GM19099 (cell line): ENCODE measurements around the gene GPR158.

Experiments
- POLR2A ChIP-seq: IDR thresholded peaks from 3 replicates; pipeline ENCODE4 v1.6.1; 2011; ENCODE audit warnings: low read depth; ENCODE audit not compliant: insufficient read length; ENCODE audit errors: extremely low read depth

The GPR158 gene

DNA sequence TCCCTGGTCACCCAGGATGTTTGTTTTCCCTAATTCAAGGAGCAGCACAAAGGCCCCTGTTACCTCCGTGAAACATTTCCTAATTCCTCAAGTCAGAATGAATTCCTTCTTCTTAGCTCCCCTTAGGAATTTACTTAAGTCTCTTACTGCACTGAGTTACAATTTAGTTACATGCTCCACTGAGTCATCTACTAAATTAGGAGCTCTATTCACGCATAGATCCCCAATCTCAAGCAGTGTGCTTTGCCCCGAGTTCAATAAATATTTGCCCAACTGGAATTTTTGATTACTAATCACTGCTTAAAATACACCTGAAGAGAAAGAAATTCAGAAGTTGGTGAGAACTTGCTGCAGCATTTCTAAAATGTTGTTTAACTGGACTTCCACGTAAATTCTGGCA lies 429.8 kb downstream of the GPR158 start:
- no peak for TF ChIP-seq POLR2A

DNA sequence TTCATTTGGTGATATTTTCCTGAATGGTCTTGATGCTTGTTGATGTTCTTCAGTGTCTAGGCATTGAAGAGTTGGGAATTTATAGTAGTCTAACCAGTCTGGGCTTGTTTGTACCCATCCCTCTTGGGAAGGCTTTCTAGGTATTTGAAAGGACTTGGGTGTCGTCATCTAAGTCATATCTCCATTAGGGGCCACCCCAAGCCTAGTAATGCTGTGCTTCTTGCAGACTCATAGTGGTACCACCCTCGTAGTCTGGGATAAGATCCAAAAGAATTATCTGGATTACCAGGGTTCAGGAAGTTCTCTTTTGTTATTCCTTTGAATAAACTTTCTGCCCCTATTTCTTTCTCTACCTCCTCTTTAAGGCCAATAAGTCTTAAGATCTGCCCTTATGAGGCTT lies 439.9 kb downstream of the GPR158 start:
- no peak for TF ChIP-seq POLR2A

DNA sequence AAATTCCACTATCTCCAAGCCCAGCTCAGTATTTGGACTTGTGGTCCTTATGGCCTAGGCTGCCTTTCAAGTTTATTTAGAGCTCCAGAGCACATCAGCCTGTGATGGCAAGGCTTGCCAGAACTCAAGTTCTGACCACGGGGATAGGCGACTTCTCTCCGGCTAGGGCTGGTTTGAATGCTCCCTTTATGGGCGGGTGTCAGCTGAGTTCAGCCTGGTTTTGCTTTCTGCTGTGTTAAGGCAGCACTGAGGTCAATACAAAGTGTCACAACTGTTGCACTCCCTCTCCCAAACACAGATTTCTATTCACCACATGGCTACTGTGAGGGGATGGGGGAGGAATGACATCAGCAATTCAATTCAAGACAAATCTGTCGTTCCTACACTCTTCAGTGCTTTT lies 441.1 kb downstream of the GPR158 start:
- TF ChIP-seq POLR2A: no peak

DNA sequence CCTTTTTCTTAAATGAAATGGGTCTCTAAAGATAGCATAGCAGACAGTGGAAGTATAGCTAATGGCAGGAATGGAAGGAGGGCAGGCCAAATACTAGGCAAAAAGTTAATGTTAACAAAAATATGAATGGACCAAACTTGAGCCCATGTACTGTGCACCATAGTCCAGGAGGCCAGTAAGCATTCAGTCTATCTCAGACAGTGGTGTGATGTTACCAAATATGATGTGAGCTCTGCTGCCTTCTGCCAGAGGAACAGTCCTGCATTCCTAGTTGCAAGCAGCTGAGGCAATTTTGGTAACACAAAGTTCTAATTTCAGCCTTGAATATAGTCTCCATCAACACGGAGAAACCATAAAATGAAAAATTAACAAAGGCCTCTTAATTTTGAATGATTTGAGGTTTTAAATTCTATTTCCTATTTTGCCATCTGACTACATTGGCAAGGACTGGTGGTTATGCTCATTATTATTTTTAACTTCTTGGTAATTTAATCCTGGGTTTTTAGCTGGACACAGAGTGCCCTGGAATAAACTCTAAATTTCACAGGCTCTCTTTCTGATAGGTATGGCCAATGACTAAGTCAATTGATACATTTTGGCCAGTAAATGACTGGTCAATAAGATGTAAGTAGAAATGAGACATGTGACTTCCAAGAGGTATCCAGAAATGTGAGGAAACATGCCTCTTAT lies 442.2 kb downstream of the GPR158 start:
- TF ChIP-seq POLR2A: no peak

DNA sequence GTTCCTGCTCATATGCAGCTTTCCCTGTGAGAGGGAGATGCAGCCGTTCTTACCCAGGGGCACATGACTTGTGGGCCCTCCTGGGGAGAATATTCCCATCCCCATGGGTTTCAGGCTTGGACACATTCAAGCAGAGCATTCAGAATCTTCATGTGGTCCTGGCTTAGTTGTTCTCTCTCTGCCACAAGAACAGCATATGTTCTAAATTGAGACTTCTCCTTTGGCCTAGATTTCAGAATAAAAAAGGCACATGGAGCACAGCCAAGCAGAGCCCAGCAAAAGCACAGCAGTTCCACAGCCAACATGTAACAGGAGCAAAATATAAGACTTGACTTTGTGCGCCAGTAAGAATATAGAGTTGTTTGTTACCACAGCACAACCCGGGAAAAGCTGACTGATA lies 452.8 kb downstream of the GPR158 start:
- no peak for TF ChIP-seq POLR2A

DNA sequence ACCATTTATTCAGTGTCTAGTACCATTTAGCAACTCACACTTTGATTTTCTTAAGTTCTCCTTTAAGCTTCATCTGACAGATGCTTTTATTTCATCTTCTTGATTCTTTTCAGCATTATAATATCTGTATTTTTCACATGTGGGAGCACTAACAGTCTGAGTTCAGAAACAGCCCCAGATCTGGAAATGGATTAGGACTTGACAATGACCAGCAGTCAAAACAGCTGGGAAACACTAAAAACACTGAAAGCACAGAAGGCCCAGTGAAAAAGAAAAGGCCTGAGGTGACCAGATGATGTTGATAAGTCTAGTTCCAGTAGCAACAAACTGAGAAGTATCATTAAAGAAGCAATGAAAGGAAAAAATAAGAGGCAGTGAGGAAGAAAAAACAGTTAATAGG lies 454.5 kb downstream of the GPR158 start:
- no peak for TF ChIP-seq POLR2A

DNA sequence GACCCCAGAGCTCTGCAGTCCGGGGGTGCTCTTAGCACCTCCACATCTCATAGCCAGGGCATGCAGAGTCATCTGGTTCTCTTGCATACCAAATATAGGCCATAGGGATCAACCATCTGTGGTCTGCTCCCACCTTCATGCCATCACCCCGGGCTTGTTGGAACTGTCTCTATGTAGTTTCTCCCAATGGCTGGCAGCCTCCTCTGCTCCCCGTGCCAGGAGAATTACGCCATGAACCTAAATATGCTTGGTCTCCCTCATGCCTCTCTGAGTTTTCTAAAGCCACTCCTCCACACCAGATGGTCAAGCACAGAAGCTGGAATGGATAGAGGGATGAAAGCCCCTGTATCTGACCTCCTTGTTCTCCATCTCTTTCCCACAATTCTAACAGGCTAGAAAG lies 456.7 kb downstream of the GPR158 start:
- no peak for TF ChIP-seq POLR2A

DNA sequence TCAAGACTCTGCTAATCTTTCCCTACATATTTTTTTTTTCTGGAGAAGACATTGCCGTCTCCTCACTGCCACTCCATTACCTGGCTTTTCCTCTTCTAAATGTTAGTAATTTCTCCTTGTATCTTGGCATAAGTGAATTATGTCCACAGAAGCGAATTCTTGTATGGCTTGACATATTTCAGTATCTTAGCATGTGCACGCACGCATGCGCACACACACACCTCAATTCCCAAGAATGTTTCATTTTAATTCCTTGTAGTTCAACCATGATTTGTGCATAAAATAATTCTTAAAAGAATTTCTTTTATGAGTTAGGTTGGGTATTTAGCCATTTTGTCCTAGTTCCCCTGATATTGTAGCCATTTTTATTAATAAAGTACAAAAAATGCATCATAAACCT lies 458.0 kb downstream of the GPR158 start:
- TF ChIP-seq POLR2A: no peak

DNA sequence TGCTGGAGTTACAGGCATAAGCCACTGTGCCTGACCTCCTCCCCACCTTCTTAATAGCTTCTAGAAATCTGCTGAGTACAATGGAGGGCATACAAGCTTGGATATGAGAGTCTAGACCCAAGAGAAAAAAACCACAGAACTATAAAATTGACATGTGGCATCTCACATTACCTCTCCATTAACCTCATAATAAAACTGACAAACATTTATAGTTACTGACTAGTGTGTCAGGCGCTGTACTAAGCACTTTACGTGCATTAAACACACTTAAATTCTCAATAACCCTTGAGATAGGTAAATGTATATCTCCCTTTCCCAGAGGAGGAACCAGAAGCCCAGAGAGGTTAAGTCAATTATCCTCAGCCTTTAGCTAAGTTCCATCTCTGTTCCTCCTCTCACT lies 458.7 kb downstream of the GPR158 start:
- TF ChIP-seq POLR2A: no peak

DNA sequence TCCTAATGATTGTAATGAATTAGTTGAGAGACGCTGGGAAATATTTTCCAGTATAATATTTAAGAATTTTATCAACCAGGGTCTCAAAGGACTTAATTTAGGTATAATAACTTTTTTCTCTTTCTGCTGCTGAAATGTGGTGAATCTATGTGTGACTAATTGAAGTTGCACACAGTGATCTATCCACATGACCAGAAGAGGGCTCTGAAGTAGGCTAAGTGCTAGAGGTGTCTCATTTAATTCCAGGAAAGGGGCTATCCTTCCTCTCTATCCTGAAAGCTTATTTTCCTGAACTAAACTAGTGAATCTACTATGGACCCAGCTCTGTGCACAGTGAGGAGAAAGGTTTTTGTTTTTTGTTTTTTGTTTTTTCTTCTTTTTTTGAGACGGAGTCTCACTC lies 464.8 kb downstream of the GPR158 start:
- TF ChIP-seq POLR2A: no peak

DNA sequence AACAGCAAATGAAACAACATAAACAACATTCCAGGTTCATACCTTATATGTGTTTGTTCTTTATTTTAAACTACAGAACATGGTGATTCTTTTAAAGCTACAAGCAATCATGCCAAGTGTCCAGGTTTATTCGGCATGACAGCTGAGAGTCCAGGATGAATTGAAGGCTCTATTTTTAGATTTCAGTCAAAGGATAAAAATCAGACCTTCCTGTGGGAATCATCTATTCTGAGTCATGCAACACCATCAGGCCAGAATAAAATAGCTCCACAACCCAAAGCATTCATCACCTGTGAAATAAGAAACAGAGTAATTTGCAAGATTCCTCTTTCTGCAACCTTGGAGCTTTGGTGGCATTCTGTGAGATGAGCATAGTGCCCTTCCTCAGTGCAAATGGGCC lies 466.8 kb downstream of the GPR158 start:
- TF ChIP-seq POLR2A: no peak

DNA sequence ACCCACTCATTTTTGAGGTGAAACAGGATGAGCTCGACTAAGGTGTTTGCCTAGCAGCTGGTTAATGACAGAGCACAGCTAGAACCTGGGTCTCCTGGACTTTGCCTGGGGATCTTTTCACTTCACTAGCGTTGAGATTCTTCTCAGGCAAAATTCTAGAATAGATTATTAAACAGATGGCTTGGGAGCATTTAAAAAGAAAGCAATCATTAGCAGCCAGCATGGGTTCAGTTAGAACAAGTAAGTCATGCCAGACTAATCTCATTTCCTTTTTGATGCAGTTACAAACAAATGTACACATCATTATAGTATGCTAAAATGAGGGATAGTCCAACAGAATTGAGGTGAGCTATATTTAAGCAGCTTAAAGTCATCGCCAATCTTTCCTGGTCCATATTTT lies 467.9 kb downstream of the GPR158 start:
- TF ChIP-seq POLR2A: no peak

DNA sequence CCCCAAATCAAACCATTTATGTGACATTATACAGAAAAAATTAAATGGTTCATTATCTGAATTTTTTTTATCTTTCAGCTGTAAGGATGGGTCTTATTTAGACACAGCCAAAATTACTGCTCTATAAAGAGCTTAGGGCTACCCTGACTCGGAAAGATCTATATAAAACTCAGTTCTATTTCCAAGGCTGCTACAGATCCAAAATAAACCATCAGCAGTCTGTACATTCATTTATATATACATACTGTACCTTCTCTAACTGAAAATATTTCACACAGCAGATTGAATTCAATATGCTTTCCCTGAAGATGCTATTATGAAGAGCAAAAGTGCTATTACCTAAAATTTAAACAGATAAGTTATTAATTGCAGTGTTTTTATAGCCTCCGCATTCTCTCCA lies 471.6 kb downstream of the GPR158 start:
- no peak for TF ChIP-seq POLR2A

DNA sequence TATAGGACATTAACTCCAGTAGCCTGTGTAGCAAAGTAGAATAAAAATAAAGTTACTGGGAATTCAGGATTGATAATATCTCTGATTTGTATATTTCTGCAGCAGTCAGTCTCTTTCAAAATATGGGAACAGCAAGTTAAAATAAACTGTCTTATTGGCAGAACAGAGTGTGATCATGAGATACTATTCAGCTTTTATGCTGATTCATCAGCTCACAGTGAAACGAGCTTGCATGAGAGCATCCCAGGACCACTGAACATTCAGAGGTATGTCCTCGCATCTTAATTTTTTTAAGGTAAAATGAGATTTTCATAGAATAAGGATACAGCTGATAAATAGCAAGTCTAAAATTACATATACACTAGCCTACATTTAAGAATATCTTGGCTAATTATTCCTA lies 476.7 kb downstream of the GPR158 start:
- TF ChIP-seq POLR2A: no peak
